Naive thymus-derived CD4-positive, alpha-beta T cell (primary cell): ENCODE results near the gene BIN2. TPM values are rescaled to one million over a fixed set of nuclear protein-coding genes. Genes with fewer than 3 reads are reported as not detected.

Experiments used
- ATAC-seq: fragments of 150-1000 bp; cut with Tn5 transposase; 2 replicates; pipeline ENCODE4 v1.10.0; 2021; ENCODE audit warnings: mild to moderate bottlenecking, moderate library complexity
- CTCF ChIA-PET: fragments of 350-600 bp; sonication (Branson Sonifier 250); formaldehyde crosslinking; loops from one replicate; lab custom pipeline; 2021; ENCODE audit warnings: antibody characterized with exemption; lab: Charles Lee
- POLR2A ChIA-PET: fragments of 350-600 bp; sonication (Branson Sonifier 250); formaldehyde crosslinking; loops from one replicate; lab custom pipeline; 2021; ENCODE audit warnings: antibody characterized with exemption, inconsistent platforms; lab: Charles Lee
- DNase-seq, 9 donors: peaks; one replicate each; pipeline versions ENCODE4 v3.0.0 to v3.0.0-alpha.2; 2020 to 2022; ENCODE audit warnings: mixed read lengths in 1 of 9
- H3K27ac ChIP-seq: one replicate; pipeline ENCODE4 v1.7.0; 2013; ENCODE audit warnings: mild to moderate bottlenecking, low read depth, low read length, moderate library complexity
- H3K27me3 ChIP-seq, 2 donors: one replicate each; pipeline ENCODE4 v1.7.0; 2013; ENCODE audit warnings: low read length in 2 of 2, mild to moderate bottlenecking in 2 of 2, moderate library complexity in 2 of 2; ENCODE audit not compliant: control insufficient read depth in 2 of 2, insufficient read depth in 2 of 2
- H3K36me3 ChIP-seq, 3 experiments: 1 replicate in 2 of 3; 2 replicates in 1 of 3; pipeline ENCODE4 v1.7.0; 2013; ENCODE audit warnings: low read length in 3 of 3, mild to moderate bottlenecking in 3 of 3, moderate library complexity in 1 of 3; ENCODE audit not compliant: insufficient read depth in 3 of 3, control insufficient read depth in 2 of 3
- H3K4me1 ChIP-seq, 2 donors: one replicate each; pipeline ENCODE4 v1.7.0; 2013; ENCODE audit warnings: low read length in 2 of 2, mild to moderate bottlenecking in 2 of 2, moderate library complexity in 1 of 2; ENCODE audit not compliant: control insufficient read depth in 2 of 2, insufficient read depth in 2 of 2
- H3K4me3 ChIP-seq: 2 replicates; pipeline ENCODE4 v1.7.0; 2013; ENCODE audit warnings: mild to moderate bottlenecking, low read length
- H3K9me3 ChIP-seq, 3 experiments: 1 replicate in 2 of 3; 2 replicates in 1 of 3; pipeline ENCODE4 v1.7.0; 2013; ENCODE audit warnings: low read length in 3 of 3; ENCODE audit not compliant: control insufficient read depth in 2 of 3
- H3K27ac Mint-ChIP-seq, 9 donors: one replicate each; pipeline ENCODE4 v1.8.0; 2020 to 2022; ENCODE audit warnings: mixed read lengths in 9 of 9, mild to moderate bottlenecking in 8 of 9, moderate library complexity in 5 of 9, inconsistent platforms in 2 of 9
- H3K27me3 Mint-ChIP-seq, 5 donors: one replicate each; pipeline ENCODE4 v1.8.0; 2021 to 2022; ENCODE audit warnings: mixed read lengths in 5 of 5, mild to moderate bottlenecking in 1 of 5
- H3K36me3 Mint-ChIP-seq, 5 donors: one replicate each; pipeline ENCODE4 v1.8.0; 2020 to 2022; ENCODE audit warnings: mixed read lengths in 5 of 5, mild to moderate bottlenecking in 3 of 5, inconsistent platforms in 1 of 5
- H3K4me1 Mint-ChIP-seq, 7 donors: one replicate each; pipeline ENCODE4 v1.8.0; 2020 to 2022; ENCODE audit warnings: mixed read lengths in 7 of 7, mild to moderate bottlenecking in 3 of 7, inconsistent platforms in 1 of 7
- H3K4me3 Mint-ChIP-seq, 10 donors: one replicate each; pipeline ENCODE4 v1.8.0; 2020 to 2022; ENCODE audit warnings: mild to moderate bottlenecking in 10 of 10, mixed read lengths in 10 of 10, moderate library complexity in 6 of 10, inconsistent platforms in 2 of 10
- H3K9me3 Mint-ChIP-seq, 11 donors: one replicate each; pipeline ENCODE4 v1.8.0; 2020 to 2022; ENCODE audit warnings: mixed read lengths in 11 of 11, mild to moderate bottlenecking in 4 of 11, inconsistent platforms in 1 of 11, moderate library complexity in 1 of 11
- intact Hi-C, 2 donors: fragments of 100-400 bp; cut with micrococcal nuclease; formaldehyde crosslinking; loops; one replicate each; pipeline ENCODE4 v1.15.1; 2023
- polyA plus RNA-seq, 2 donors: library from polyadenylated mRNA; unstranded; fragments of 300-500 nt; fragmentation: Illumina TruSeq; gene quantifications; one replicate each; pipeline ENCODE4 v1.2.3, GENCODE V29; 2021
- total RNA-seq, 6 experiments: library from RNA in 5 of 6; stranded (reverse) in 5 of 6; gene quantifications; 1 replicate in 5 of 6; 2 replicates in 1 of 6; pipeline ENCODE4 v1.2.3 and lab custom pipeline; 2021 to 2026

Gene BIN2
- total and polyA plus RNA-seq, 7 experiments from 2014 or later: 159 to 290 (median 249) TPM

GRCh38 chr12:51369581-51369980 lies 45.6 kb upstream of the BIN2 start:
- peak in 1 of 9 donors; percentile 30 for DNase-seq
- peak overlapping the region; percentile 62 to 89 (median 80) for H3K4me3 Mint-ChIP-seq
- intact Hi-C loops: loop anchor here (1.0 to 2.0 kb wide), 6 partner anchors 22 to 321 kb away; partner anchors contain the start of genes GALNT6 (in 2 of the 2), LETMD1 (in 1 of the 2), SLC4A8 (in 1 of the 2) and TFCP2 (in 1 of the 2)
- peaks cover 0 to 25% (median 12%) of the 10 kb centered on the region in 5 donors for H3K36me3 Mint-ChIP-seq
- Histone ChIP-seq H3K9me3 (no peaks in the 10 kb centered on the region), H3K4me1 (peaks cover 24 to 35% of the 10 kb centered on the region in 2 donors), H3K27me3 (no peaks in the 10 kb centered on the region), H3K36me3 (peaks cover 0 to 8% (median 5%) of the 10 kb centered on the region in 3 experiments), H3K27ac (peak overlapping the region; percentile 73), H3K4me3 (peak overlapping the region; percentile 57)
- peaks cover 38 to 73% (median 58%) of the 10 kb centered on the region in 7 donors for H3K4me1 Mint-ChIP-seq
- peaks cover 0 to 3% (median 0%) of the 10 kb centered on the region in 11 donors for H3K9me3 Mint-ChIP-seq
- ChIA-PET CTCF (interaction anchor here (0.9 to 1.8 kb wide), 6 partner anchors 17 to 634 kb away, joined by 3 to 7 read pairs (median 4); partner anchors contain the start of gene GALNT6), POLR2A (interaction anchor here (1.0 to 3.0 kb wide), 10 partner anchors 14 to 151 kb away, joined by 3 to 13 read pairs (median 8); partner anchors contain the start of genes DAZAP2, GALNT6 and POU6F1)
- peaks cover 0 to 5% (median 0%) of the 10 kb centered on the region in 5 donors for H3K27me3 Mint-ChIP-seq
- H3K27ac Mint-ChIP-seq: peak overlapping the region; percentile 6 to 96 (median 91)
- ATAC-seq: no peak

- intact Hi-C loops: loop anchor here (1.0 to 2.0 kb wide), 6 partner anchors 22 to 321 kb away; partner anchors contain the start of genes GALNT6 (in 2 of the 2), LETMD1 (in 1 of the 2), SLC4A8 (in 1 of the 2) and TFCP2 (in 1 of the 2)
- H3K4me1 Mint-ChIP-seq: peaks cover 38 to 72% (median 54%) of the 10 kb centered on the region in 7 donors
- peaks cover 0 to 21% (median 9%) of the 10 kb centered on the region in 5 donors for H3K36me3 Mint-ChIP-seq
- DNase-seq (peak; percentile 53 to 96 (median 95)), ATAC-seq (peak; percentile 96)
- peak overlapping the region; percentile 73 for H3K27ac ChIP-seq
- POLR2A ChIA-PET: interaction anchor here (0.5 to 3.0 kb wide), 15 partner anchors 14 to 605 kb away, joined by 3 to 13 read pairs (median 4); partner anchors contain the start of genes ATF1, DAZAP2, GALNT6 and POU6F1
- H3K4me1 ChIP-seq: peaks cover 24 to 35% of the 10 kb centered on the region in 2 donors
- H3K27me3 Mint-ChIP-seq: peaks cover 0 to 5% (median 0%) of the 10 kb centered on the region in 5 donors
- H3K4me3 Mint-ChIP-seq: peak overlapping the region; percentile 62 to 89 (median 80)
- no peaks in the 10 kb centered on the region for H3K27me3 ChIP-seq
- peak overlapping the region; percentile 6 to 96 (median 91) for H3K27ac Mint-ChIP-seq
- CTCF ChIA-PET: interaction anchor here (0.9 to 1.8 kb wide), 6 partner anchors 16 to 634 kb away, joined by 3 to 7 read pairs (median 4); partner anchors contain the start of gene GALNT6
- H3K9me3 Mint-ChIP-seq: peaks cover 0 to 3% (median 0%) of the 10 kb centered on the region in 11 donors
- peak overlapping the region; percentile 57 for H3K4me3 ChIP-seq
- peaks cover 0 to 4% (median 0%) of the 10 kb centered on the region in 3 experiments for H3K36me3 ChIP-seq
- H3K9me3 ChIP-seq: no peaks in the 10 kb centered on the region
These were observed 44.9 kb upstream of the BIN2 start for GRCh38 chr12:51368640-51369517.

GRCh38 chr12:51365276-51365675 lies 41.3 kb upstream of the BIN2 start:
- Histone ChIP-seq H3K9me3 (no peaks in the 10 kb centered on the region), H3K4me1 (peaks cover 24 to 29% of the 10 kb centered on the region in 2 donors), H3K36me3 (peaks cover 0 to 12% (median 0%) of the 10 kb centered on the region in 3 experiments), H3K27ac (no peak overlapping the region), H3K27me3 (no peaks in the 10 kb centered on the region), H3K4me3 (no peak overlapping the region)
- peaks cover 5 to 34% (median 7%) of the 10 kb centered on the region in 5 donors for H3K36me3 Mint-ChIP-seq
- H3K4me3 Mint-ChIP-seq: no peak overlapping the region
- peaks cover 0 to 2% (median 0%) of the 10 kb centered on the region in 5 donors for H3K27me3 Mint-ChIP-seq
- ChIA-PET CTCF (no interaction called here), POLR2A (no interaction called here)
- intact Hi-C loops: no loop called here
- H3K9me3 Mint-ChIP-seq: peaks cover 0 to 3% (median 0%) of the 10 kb centered on the region in 11 donors
- no peak for DNase-seq
- ATAC-seq: no peak
- H3K4me1 Mint-ChIP-seq: peaks cover 25 to 45% (median 34%) of the 10 kb centered on the region in 7 donors
- H3K27ac Mint-ChIP-seq: peak overlapping the region in 1 of 9 donors; percentile 10

- DNase-seq (no peak), ATAC-seq (no peak)
- Mint-ChIP-seq H3K27me3 (peaks cover 0 to 2% (median 0%) of the 10 kb centered on the region in 5 donors), H3K4me3 (no peak overlapping the region), H3K36me3 (peaks cover 5 to 46% (median 13%) of the 10 kb centered on the region in 5 donors), H3K27ac (peak overlapping the region in 3 of 9 donors; percentile 15 to 56 (median 41)), H3K9me3 (peaks cover 0 to 2% (median 0%) of the 10 kb centered on the region in 11 donors), H3K4me1 (peaks cover 12 to 34% (median 22%) of the 10 kb centered on the region in 7 donors)
- intact Hi-C loops: no loop called here
- Histone ChIP-seq H3K4me1 (peaks cover 14 to 17% of the 10 kb centered on the region in 2 donors), H3K27me3 (no peaks in the 10 kb centered on the region), H3K36me3 (peaks cover 0 to 24% (median 0%) of the 10 kb centered on the region in 3 experiments), H3K9me3 (no peaks in the 10 kb centered on the region), H3K27ac (no peak overlapping the region), H3K4me3 (no peak overlapping the region)
- ChIA-PET POLR2A (no interaction called here), CTCF (interaction anchor here (0.6 kb wide), 1 partner anchor 460 kb away, joined by 3 read pairs; no protein-coding TSS in a partner anchor)
These were observed 40.0 kb upstream of the BIN2 start for GRCh38 chr12:51364001-51364400.

DNA sequence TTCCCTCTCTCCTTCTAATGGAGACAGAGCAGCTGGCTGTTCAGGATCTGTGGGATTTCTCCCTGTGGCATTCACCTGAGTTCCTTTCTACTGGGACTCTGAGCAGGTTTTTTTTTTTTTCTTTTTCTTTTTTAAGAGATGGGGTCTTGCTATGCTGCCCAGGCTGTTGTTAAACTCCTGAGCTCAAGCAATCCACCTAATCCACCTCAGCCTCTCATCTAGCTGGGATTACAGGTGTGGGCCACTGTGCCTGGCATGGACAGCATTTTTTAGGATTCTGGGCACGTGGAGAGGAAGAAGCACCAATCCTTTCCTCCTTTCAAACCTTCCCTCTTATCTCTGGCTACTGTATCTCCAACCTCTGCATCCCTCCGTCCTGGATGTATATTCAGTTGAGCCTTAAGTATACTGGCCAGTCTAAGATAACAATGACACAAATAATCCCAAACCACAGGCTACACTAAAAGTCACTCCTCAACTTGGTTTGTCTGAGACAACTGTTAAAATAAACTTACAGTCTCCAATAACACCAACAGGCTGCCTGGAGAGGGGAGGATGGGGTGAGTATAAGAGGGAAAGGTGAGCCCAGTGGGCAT lies 38.9 kb upstream of the BIN2 start:
- Histone ChIP-seq H3K27ac (no peak overlapping the region), H3K9me3 (no peaks in the 10 kb centered on the region), H3K27me3 (no peaks in the 10 kb centered on the region), H3K4me1 (peaks cover 4 to 6% of the 10 kb centered on the region in 2 donors), H3K4me3 (no peak overlapping the region), H3K36me3 (peaks cover 0 to 32% (median 0%) of the 10 kb centered on the region in 3 experiments)
- no peak for ATAC-seq
- intact Hi-C loops: no loop called here
- no peak for DNase-seq
- ChIA-PET CTCF (no interaction called here), POLR2A (interaction anchor here (0.8 to 1.5 kb wide), 4 partner anchors 11 to 36 kb away, joined by 3 to 4 read pairs (median 3); no protein-coding TSS in a partner anchor)
- H3K36me3 Mint-ChIP-seq: peaks cover 11 to 54% (median 14%) of the 10 kb centered on the region in 5 donors
- H3K27ac Mint-ChIP-seq: peak overlapping the region in 2 of 9 donors; percentile 26 to 28
- no peaks in the 10 kb centered on the region for H3K9me3 Mint-ChIP-seq
- H3K4me1 Mint-ChIP-seq: peaks cover 5 to 25% (median 13%) of the 10 kb centered on the region in 7 donors
- H3K27me3 Mint-ChIP-seq: no peaks in the 10 kb centered on the region
- no peak overlapping the region for H3K4me3 Mint-ChIP-seq
